Breast epithelium (tissue), 3 donors: Measurements from ENCODE around the gene NAV2.

Source experiments
- CTCF ChIP-seq, 3 donors: fragments of 450-650 bp; IDR thresholded peaks; one replicate each; pipeline ENCODE4 v1.5.1; 2016 to 2017; ENCODE audit warnings: antibody characterized with exemption in 3 of 3, mild to moderate bottlenecking in 3 of 3, moderate library complexity in 3 of 3
- POLR2A ChIP-seq: fragments of 450-650 bp; IDR thresholded peaks from one replicate; pipeline ENCODE4 v1.6.1; 2016; ENCODE audit warnings: antibody characterized with exemption, mild to moderate bottlenecking, moderate library complexity

- TF ChIP-seq CTCF (IDR thresholded peaks at IDR 0.05), result no peak
- no peak for TF ChIP-seq POLR2A
Observed at GRCh38 chr11:19693146-19693545, 19.5 kb upstream of the NAV2 start.
